NCI-H2171 treated with DMSO at 0.1 percent for 48 hours (cell line): ENCODE data around the gene VOPP1.
A peak's percentile ranks its signal among the peaks of the same experiment; 100 is the strongest.

ENCODE experiments used
- DNase-seq: peaks from one replicate; lab custom pipeline; 2025; lab: John Stamatoyannopoulos, UW

Gene VOPP1

DNA sequence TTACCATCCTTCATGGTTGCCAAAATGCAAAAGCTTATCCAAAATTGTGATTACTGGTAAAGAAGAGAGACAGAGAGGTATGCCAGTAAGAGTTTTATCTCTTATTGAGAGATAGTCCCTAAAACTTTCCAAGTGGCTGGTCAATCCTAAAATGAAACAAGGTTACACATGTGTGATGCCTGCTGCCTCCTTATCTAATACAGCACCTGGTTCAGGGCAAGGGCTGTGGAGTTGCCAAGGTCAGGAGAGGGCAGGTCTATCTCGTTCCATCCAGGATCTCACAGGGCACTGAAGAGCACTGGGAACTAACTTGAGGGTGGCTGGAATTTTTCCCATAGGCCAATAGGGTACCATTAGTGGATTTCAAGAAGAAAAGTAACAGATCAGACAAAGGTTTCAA, 18.3 kb downstream of the VOPP1 start:
- no peak for DNase-seq

DNA sequence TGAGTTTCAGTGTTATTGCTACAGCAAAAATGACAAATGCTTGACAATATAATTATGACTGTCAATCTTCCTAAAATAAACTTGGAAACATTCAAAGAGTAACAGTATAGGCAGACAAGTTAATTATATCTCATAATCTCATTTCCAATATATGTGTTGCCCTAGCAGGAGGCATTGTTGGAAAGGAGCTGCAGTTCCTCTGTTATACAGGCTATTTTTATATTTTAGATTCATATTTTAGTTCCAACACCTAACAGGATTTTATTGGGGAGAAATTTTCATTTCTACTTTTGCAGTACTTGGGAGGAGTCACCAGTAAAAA, 19.3 kb downstream of the VOPP1 start:
- DNase-seq: no peak

DNA sequence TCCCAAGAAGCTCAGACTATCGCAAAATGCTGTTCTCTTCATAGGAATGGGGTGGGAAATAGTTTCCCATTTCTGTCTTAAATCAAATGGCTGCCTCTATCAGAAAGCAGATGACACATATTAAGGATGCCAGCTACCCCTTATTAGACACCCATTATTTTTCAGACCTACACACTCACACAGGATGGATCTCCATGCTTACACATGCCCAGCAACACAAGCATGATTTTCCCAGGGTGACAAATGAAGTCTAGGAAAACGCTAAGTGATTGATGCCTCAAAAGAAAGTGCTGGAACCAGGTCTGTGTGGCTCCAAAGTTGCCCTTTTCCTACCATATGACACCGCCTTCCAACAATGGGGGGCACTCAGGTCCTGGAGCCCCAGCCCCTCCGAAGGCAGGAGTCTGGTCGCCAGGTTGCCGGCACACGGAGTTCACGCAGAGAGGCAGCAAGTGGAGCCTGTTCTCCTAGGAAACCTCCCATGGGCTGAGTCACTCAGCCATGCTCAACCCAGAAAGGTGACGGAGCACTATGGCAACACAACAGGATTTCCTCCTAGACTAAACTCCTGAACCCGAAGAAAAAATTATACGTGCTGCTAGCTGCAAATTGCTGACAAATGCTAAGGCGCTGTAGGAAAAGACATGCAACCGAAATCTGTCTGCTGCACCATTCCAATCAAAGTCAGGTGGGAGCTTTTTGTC, 19.8 kb downstream of the VOPP1 start:
- no peak for DNase-seq

DNA sequence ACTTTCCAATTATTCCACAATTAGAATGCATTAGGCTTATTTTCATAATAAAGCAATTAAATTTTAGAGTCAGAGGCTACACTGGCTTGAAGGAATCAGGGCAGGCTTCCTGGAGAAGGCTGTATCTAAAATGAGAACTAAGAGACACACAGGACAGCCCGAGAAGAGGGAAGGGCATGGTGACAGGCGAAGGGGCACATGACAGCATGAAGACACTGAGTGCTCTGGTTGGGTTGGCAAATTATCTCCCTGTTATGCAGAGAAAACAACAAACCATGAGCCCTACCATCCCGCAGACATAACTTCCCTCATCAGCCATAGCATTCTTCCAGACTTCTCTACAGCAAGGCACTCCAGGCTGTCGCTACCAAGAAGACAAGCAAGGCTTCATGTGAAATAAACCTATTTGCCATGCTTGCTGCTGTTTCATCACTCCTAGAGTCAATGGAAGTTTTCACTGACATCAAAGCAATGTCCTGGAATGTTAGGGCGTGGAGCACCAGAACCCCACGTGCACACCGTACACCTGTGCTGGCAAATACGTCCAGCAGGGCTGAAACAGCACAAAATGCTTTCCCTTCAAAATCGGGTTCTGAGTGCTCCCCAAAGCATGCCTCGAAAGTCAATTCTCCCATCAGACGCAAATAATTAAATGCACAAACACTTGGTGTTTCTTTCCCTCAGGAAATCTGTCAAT, 21.3 kb downstream of the VOPP1 start:
- DNase-seq: no peak

DNA sequence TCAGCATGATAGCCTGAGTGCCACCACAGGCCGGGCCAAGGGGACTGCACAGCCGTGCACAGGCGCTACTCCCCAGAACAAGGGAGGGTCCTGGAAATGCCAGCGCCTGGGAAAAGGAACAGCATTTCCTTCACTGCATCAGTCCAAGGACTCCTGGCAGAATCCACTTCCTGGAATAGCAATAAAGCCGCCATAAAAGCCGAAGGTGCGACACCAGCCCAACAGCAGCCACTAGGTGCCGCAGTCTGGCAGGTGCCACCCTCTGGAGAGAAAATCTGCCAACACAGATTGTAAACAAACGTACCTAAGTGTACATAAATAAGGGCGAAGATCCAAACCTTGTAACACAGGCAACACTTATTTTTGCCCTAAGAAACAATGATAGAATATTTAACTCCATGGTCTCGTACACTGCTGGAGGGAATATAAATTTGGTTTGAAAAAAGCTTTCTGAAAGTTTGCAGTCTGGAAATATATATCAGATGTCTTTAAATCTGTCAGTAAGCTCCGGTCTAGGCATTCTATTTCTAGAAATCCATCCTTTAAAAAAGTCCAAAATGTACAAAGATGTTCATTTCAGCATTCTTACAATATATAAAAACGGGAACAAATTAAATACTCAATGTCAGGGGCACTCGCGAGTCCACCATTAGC, 22.2 kb downstream of the VOPP1 start:
- DNase-seq: no peak

DNA sequence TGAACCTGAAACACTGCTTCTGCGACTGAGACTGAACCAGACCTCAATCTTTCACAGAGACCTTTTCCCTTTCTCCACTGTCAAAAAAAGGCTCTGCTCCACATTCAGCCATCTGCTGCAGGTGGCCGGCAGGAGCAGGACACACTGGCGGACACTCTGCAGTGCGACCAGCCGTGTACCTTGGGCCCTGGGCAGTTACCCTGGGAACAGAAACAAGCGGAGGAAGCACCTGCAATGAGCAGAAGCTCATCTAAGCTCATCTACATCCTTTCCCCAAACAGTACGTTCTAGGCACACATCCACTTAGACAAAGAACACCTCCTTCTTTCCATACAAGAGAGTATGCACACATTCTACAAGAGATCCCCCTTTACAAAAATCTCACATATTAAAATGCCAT, 22.8 kb downstream of the VOPP1 start:
- DNase-seq: no peak

DNA sequence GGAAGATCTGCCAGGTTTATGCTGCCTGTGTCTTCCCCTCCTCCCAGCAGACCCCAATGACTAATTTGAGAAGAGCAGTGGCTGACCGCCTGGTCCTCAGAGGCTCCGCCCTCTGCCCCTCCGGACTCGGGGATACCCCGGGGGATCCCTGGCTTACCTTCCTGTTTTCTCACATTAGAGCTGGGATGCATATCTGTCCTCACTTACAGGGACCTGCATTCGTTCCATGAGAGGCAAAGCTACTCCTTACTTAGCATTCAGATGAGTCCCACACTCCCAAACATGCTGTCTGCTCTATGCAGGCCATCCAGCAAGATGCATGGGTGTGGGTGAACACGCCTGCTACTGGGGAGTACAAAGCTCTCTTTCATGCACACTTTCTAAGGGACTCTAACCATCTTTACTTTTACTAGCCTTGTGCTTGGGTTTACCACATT, 24.0 kb downstream of the VOPP1 start:
- no peak for DNase-seq

DNA sequence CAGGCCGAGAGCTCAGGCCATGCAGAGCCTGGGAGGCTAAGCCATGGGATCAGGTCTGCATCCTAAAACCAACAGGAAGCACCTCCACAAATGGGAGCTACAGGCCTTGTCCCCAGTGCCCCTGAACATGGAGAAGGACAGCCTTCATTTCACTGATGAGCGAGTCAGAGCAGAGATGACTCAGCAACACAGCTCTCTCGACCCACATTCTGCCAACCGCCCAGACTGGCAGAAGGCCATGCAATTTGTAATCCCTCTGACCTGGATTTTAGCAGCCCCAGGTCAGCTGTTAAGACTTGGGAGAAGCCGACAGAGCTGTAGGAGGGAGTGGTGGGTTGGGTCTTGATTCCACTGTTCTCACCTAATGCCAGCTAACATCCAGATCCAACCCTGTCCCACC, 25.5 kb downstream of the VOPP1 start:
- peak; percentile 58 for DNase-seq

DNA sequence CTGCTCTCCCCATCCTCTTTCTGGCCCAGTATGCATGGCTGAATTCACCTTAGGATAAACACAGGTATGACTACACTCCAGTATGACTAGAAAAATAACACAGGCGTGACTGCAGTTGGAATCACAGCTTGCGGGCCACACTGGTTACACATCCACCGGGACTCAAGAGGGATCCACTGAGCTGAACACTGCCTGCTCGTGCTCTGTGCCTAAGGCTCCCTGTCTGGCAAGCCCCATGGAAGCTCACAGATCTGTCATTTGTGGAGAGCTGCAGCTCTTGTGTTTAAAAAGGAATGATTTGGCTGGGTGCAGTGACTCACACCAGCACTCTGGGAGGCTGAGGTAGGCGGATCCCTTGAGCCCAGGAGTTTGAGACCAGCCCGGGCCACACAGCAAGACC, 26.8 kb downstream of the VOPP1 start:
- no peak for DNase-seq

DNA sequence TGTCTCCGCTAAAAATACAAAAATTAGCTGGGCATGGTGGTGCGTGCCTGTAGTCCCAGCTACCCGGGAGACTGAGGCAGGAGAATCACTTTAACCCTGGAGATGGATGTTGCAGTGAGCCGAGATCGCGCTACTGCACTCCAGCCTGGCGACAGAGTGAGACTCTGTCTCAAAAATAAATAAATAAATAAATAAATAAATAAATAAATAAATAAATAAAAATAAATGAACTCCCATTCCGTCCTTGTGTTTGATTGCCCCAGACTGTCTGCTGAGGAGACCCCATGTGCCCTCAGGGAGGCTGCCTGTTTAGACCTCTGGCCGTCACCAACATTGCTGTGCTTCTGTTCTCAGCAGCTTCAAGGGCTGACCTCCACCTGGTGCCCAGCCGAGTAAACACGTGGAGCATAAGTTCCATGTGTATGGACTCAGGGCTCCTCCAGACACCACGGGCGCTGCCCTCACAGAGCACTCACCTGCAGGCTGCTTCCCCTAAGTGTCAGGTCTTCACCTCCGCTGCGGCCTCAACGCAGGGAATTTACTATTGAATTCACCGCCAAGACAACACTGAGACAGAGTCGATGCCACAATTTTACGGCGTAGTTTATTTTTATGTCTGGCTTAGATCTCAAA, 32.0 kb downstream of the VOPP1 start:
- no peak for DNase-seq

DNA sequence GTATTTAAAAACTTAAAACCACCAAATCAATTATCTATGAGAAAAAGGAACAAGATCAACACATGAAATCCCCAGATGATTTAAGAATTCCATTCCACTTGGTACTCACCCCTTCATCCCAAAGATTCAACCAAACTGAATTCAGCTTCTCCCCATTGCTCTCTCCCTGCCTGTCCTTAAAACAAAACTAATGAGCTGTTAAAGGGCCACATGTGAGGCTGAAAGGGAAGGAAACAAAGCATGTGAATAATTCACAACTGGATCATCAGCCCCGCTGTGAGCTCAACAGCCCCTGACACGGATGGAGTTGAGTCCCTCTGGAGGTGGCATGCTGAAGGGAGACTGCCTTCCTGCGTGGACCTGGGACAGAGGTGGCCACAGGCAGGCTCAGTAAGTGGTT, 32.9 kb downstream of the VOPP1 start:
- peak; percentile 67 for DNase-seq

DNA sequence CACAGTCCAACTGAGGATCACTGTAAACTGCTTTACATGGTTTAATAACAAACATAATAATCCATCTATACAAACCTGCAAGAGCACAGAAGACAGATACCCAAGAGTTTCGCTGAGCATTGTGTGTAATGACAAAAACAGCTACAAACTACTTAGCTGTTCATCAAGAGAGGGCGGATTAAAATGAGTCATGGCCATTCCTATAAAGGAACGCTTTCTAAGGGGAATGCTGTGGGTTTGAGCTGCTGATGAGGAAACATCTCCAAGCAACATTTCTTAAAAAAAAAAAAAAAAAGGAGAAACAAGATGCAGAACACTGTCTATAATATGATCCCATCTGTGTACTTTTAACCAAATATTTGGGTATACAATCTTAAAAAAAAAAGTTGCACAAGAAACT, 33.8 kb downstream of the VOPP1 start:
- DNase-seq: no peak

DNA sequence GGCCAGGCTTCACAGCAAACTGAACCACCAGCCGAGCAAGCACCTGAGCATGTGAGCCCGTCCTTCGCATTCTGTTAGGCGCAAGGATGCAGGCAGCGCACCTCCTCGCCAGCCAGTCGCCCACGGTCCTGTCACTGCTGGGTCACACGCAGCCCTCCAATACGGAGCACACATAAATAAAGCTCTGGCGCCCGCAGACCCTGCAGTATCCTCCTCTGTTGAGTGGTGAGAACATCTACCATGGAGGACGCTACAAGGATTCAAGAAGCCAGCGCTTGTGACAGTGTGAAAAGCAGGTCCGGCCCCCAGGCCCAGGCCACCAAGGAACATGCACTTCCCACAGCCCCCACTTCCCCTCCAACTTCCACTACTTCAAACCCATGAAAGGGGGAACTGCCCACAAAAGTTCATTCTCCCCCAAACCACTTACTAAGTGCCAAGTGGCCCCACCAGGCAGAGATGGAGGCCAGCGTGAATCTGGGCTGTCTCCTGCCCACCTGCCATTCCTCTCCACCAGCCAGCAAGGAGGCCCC, 34.8 kb downstream of the VOPP1 start:
- DNase-seq: no peak

DNA sequence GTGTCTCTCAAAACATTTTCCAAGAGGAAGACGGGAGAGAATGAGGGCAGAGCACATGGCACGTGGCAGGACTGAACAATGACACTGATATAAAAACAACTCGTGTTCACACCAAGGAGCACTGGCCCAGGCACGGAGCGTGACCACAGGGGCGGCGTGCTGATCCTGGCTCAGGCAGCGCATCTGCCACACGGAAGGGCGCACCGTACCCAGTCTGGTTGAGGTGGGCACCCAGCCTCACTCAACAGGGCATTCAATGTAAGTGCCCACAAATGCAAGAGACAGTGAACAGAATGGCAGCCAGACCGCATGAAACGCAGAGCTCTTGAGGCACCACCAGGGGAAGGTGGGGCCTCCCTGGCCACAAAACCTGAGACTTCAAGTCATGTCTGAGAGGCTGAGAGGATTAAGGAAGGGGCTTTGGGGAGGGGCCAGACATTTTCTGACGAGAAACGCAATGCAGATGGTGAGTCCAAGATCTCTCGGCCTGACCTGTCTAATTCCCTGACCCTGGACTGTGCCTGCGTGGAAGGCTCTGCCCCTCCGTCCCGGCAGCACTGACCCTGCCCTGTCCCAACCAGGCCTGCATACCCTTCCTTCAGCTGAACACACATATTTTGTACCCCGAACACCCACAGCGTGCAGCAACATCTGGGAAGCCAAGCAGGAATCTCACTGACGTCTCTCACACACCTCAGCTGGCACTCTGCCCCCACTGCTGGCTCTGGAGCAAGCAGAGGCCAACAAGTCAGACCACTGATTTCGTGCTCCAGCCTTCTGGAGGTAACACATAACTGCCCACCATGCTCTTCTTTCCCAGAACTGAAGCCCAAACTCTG, 35.5 kb downstream of the VOPP1 start:
- no peak for DNase-seq

DNA sequence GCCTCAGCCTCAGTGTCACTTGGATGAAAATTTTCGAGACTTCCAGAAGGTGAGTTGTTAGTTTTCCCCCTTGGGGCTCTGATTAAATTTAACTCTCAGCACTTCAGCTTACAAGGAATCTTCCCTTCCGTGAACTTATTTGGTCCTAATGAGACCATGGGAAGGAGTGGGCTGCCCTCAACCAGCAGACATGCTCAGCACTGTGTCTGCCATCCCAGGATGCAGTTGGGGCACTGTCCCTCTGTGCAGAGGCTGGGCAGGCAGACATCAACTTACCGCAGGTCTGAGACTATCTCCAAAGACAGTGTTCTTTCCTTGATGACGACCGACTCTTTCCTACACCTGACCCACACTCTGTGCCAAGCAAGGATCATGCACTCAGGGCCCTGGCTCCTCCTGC, 36.7 kb downstream of the VOPP1 start:
- DNase-seq: no peak

DNA sequence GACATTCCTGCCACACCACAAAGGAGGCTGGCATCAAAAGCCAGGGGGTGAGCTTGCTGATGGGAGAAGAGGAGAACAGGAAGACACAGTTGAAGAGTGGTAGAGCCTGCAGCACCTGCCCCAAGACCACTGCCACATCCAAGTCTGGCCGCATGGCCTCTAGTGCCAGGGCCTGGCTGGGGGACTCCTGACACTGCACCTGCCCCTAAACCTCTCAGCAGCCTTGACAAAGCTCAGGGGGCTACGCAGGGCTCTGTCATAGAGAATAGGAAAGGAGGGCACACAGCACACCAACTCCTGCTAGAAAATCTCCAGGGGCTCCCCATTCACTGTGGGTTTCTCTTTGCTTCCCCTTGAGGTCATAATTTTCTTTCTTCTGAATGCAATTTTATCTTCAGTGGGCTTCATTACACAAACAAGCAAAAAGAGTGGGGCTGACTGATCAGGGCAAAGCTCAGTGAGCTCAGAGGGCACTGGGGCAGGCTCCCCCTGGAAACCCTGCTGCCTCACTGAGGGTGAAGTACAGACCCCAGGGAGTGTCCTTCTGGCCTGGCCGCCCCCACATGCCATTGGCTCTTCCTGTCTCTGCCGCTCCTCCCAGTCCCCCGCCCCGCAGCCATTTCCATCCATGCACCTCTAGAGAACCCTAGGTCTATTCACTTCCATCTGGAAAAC, 37.2 kb downstream of the VOPP1 start:
- no peak for DNase-seq

DNA sequence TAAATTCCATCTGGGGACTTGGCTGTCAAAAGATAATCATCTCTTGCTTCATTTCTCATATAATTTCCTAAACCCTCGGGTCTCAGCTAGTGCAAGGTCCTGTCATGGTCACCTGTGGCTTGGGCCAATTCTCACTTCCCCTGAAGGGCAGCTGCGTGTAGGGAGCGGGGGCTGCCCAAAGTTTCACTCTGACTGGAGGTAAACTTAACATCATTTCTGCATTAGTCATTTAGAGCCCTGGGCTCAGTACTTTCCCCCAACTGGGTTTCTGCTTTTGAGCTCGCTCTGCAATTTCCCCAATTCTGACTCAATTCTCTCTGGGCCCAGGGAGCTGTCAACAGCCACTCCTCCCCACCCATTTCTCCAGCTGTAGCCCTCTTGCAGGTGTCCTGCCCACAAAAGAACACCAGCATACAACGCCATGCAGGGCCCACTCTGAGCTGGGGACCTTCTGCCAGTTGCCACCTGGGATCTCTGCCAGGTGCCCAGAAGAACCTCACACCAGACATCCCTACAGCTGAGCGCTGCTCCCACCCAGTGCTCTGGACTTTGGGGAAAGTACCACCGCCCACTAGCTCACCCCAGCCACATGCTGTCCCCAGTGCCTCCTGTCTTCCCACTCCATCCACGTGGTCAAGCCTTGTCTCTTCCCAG, 37.9 kb downstream of the VOPP1 start:
- DNase-seq: no peak

DNA sequence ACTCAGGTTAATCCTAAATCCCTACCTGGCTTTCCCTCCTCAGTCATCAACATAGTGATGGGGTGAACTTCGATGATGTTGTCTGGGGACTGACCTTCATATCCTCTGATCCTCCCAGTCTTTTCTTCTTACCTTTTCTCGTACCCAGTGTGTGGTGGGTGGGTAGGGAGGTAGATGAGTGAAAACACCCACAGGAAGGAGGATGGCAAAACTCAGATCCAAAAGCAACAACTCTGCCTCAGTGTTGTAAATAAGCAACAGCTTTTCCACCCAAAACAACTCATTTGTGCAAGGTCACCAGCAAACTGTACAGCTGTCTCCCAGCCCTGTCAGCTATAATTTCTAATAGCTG, 38.6 kb downstream of the VOPP1 start:
- DNase-seq: no peak

DNA sequence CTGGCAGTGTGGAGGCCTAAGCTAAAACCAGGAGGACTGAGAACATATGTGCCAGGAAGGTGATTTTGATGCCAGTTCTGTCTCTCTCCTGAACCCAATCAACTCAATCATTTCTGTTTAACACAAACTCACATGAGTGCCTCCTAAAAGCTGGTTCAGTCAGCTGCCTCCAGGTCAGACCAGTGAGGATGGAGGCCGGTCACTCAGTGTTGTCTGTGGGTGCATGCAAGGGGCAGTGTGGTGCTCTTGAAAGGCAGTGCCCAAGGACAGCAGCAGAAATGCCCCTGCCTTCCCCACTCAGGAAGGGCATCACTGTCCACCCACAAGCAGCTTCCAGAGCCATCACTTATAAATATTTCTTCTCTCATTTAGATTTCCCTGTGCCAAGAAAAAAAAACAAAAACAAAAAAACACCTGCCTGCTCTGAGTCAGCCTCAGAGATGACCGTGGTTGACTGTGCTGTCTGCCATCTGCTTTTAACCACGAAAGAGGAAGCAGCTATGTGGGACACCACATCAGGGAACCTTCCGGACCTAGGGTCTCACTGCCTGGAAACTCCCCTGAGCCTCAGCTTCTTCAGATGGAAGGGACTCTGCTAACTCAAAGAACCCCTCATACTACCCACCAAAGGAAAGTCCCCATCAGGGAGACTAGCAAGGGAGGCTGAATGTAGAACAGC, 39.1 kb downstream of the VOPP1 start:
- peak; percentile 53 for DNase-seq
